Activated CD8-positive, alpha-beta T cell treated with anti-CD3 and anti-CD28 coated beads, Interleukin-2, amount 10 ng/mL, durations not matched to agents 7 days and 5 days (primary cell): ENCODE results near the gene STK10. TPM values are rescaled to one million over a fixed set of nuclear protein-coding genes. Genes with fewer than 3 reads are reported as not detected.

Experiments
- ATAC-seq: fragments of 150-1000 bp; cut with Tn5 transposase; one replicate; pipeline ENCODE4 v1.10.0; 2021; ENCODE audit warnings: moderate library complexity
- CTCF ChIA-PET: fragments of 350-600 bp; sonication (Branson Sonifier 250); formaldehyde crosslinking; loops from one replicate; lab custom pipeline; 2021; ENCODE audit warnings: antibody characterized with exemption; lab: Charles Lee
- POLR2A ChIA-PET: fragments of 350-600 bp; sonication (Branson Sonifier 250); formaldehyde crosslinking; loops from one replicate; lab custom pipeline; 2021; ENCODE audit warnings: antibody characterized with exemption; lab: Charles Lee
- DNase-seq: peaks from one replicate; pipeline ENCODE4 v3.0.0-alpha.2; 2020
- H3K27ac Mint-ChIP-seq: one replicate; pipeline ENCODE4 v1.8.0; 2021; ENCODE audit warnings: mild to moderate bottlenecking, mixed read lengths
- H3K27me3 Mint-ChIP-seq: one replicate; pipeline ENCODE4 v1.8.0; 2021; ENCODE audit warnings: low read depth, mixed read lengths
- H3K36me3 Mint-ChIP-seq: one replicate; pipeline ENCODE4 v1.8.0; 2021; ENCODE audit warnings: low read depth, mixed read lengths
- H3K4me1 Mint-ChIP-seq: one replicate; pipeline ENCODE4 v1.8.0; 2021; ENCODE audit warnings: low read depth, mixed read lengths
- H3K4me3 Mint-ChIP-seq: one replicate; pipeline ENCODE4 v1.8.0; 2021; ENCODE audit warnings: mild to moderate bottlenecking, mixed read lengths
- H3K9me3 Mint-ChIP-seq: one replicate; pipeline ENCODE4 v1.8.0; 2022; ENCODE audit warnings: mixed read lengths; ENCODE audit not compliant: insufficient read depth
- total RNA-seq, 2 experiments: library from RNA; stranded (reverse); gene quantifications; one replicate each; pipeline ENCODE4 v1.2.3, GENCODE V29; 2021

Gene STK10
- total RNA-seq, 2 experiments from 2014 or later: 294 to 299 TPM

- Mint-ChIP-seq H3K4me1 (peaks cover 16% of the 10 kb centered on the region), H3K36me3 (peaks cover 42% of the 10 kb centered on the region), H3K27me3 (no peaks in the 10 kb centered on the region), H3K4me3 (no peak overlapping the region), H3K27ac (no peak overlapping the region), H3K9me3 (no peaks in the 10 kb centered on the region)
- no peak for ATAC-seq
- POLR2A ChIA-PET: interaction anchor here (0.9 kb wide), 1 partner anchor 14 kb away, joined by 3 read pairs; the partner anchor contains the start of gene FBXW11
- CTCF ChIA-PET: interaction anchor here (1.7 kb wide), 1 partner anchor 81 kb away, joined by 5 read pairs; no protein-coding TSS in a partner anchor
- no peak for DNase-seq
Observed at GRCh38 chr5:171992813-171993212, 195.2 kb downstream of the STK10 start.

- ChIA-PET CTCF (interaction anchor here (1.7 kb wide), 1 partner anchor 81 kb away, joined by 5 read pairs; no protein-coding TSS in a partner anchor), POLR2A (no interaction called here)
- no peak for DNase-seq
- Mint-ChIP-seq H3K27me3 (no peaks in the 10 kb centered on the region), H3K27ac (no peak overlapping the region), H3K4me3 (no peak overlapping the region), H3K9me3 (no peaks in the 10 kb centered on the region), H3K36me3 (peaks cover 42% of the 10 kb centered on the region), H3K4me1 (peaks cover 15% of the 10 kb centered on the region)
- no peak for ATAC-seq
Observed at GRCh38 chr5:171992305-171992704, 195.7 kb downstream of the STK10 start.

Other genes starting within 250 kb of the STK10 start
- gene FBXW11, start 181.6 kb downstream of the STK10 start, total RNA-seq: 10 to 100 TPM; 26.3 to 27.1 TPM
- gene EFCAB9, start 5.9 kb upstream of the STK10 start, total RNA-seq: not detected
- gene UBTD2, start 95.5 kb upstream of the STK10 start, total RNA-seq: 10 to 100 TPM; 12.0 to 12.8 TPM